HG03520 (cell line): ENCODE results near the gene SULT6B1.

Experiments
- ATAC-seq: cut with Tn5 transposase; IDR thresholded peaks from one replicate; pipeline ENCODE4 v1.9.1; 2021; ENCODE audit warnings: mild to moderate bottlenecking, moderate library complexity; ENCODE audit not compliant: unreplicated experiment

Gene SULT6B1

DNA sequence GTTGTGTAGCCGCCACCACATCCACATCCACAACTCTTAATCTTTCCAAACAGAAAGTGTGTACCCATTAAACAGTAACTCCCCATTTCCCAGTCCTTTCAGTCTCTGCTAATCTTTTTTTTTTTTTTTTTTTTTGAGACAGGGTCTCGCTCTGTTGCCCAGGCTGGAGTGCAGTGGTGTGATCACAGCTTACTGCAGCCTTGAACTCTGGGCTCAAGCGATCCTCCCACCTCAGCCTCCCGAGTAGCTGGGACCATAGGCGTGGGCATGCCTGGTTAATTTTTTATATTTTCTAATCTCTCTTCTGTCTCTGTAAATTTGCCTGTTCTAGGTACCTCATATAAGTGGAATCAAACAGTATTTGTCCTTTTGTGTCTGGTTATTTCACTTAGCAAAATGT, 35.2 kb downstream of the SULT6B1 start:
- no peak for ATAC-seq

- ATAC-seq = no peak
Observed at GRCh38 chr2:37149626-37150322, 38.7 kb downstream of the SULT6B1 start.

GRCh38 chr2:37148325-37148724, 40.1 kb downstream of the SULT6B1 start:
- no peak for ATAC-seq

GRCh38 chr2:37146062-37146461, 42.4 kb downstream of the SULT6B1 start:
- no peak for ATAC-seq

GRCh38 chr2:37143974-37144373, 44.5 kb downstream of the SULT6B1 start:
- ATAC-seq = no peak

DNA sequence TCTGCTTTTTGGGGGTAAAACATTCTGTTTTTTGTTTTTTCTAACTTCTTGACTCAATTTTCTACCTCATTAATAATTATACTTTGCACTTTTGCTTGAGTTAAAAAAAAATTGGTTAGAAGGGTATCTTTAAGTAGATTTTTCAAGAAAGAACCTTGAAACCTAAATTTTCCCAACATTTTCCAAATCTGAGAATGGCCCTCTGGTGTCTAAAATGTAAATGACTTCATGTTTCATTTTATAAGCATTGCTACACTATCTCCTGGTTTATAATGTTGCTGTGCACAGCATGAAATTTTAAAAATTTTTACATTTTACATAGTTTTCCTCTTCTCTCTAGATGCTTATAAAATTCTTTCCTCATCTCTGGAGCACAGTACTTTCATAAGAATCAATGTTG, 45.9 kb downstream of the SULT6B1 start:
- ATAC-seq = no peak

DNA sequence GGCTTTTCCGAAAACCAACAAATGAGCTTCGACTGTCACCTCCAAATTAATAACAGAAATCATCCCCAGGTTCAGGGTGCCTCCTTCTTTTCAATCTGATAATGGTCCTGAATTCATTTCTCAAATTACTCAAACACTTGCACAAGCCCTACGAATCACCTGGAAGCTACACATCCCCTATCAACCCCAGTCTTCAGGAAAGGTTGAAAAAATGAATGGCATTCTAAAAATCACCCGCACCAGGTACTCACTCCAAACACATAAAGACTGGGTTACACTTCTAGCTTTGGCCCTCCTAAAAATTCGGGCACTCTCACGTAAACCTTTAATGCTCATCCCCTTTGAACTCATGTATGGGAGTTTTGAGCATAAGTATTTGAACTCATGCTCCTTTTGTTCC, 55.6 kb downstream of the SULT6B1 start:
- ATAC-seq = no peak

DNA sequence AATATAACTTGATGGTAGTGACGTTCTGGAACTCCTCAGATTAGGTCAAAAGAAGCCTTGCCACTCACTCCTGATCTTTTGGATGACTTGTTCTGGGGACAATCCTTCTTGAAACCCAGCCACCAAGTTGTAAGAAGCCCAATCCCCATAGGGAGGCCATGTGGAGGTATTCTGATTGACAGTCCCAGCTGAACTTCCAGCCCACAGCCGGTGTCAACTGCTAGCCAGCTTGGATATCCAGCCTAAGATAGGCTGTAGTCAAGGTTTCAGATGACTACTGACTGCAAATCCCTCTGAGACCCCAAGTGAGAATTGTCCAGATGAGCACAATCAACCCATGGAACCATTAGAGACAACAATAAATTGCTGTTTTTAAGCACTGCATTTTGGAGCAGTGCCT, 63.1 kb downstream of the SULT6B1 start:
- ATAC-seq = no peak

- no peak for ATAC-seq
Observed at GRCh38 chr2:37119157-37119556, 69.3 kb downstream of the SULT6B1 start.
